ENCODE data around the gene PTPRT. TPM values are rescaled to one million over a fixed set of nuclear protein-coding genes. Genes with fewer than 3 reads are reported as not detected.

Gene PTPRT
- polyA plus RNA-seq, 1 experiment, result not detected

GRCh38 chr20:42652266-42652665, 537.4 kb downstream of the PTPRT start:
- CTCF ChIA-PET, result no interaction called here
- Histone ChIP-seq H3K4me3 (ENCODE audit: low read depth, low read length) (no peak overlapping the region), H3K36me3 (ENCODE audit: control insufficient read depth, insufficient read depth, low read length) (no peaks in the 10 kb centered on the region), H3K27me3 (ENCODE audit: control insufficient read depth, insufficient read depth, low read length) (no peaks in the 10 kb centered on the region)
- no peak for TF ChIP-seq CTCF (IDR thresholded peaks at IDR 0.05; ENCODE audit: insufficient read depth, low read depth, low read length)
- no peak for DNase-seq (ENCODE audit: low read depth)
- POLR2A ChIA-PET, result no interaction called here

GRCh38 chr20:42650191-42650746, 539.4 kb downstream of the PTPRT start:
- no peak overlapping the region for H3K4me3 ChIP-seq (ENCODE audit: low read depth, low read length)
- POLR2A ChIA-PET, result no interaction called here
- TF ChIP-seq CTCF (IDR thresholded peaks at IDR 0.05; ENCODE audit: insufficient read depth, low read depth, low read length), result no peak
- no peaks in the 10 kb centered on the region for H3K27me3 ChIP-seq (ENCODE audit: control insufficient read depth, insufficient read depth, low read length)
- no peak for DNase-seq (ENCODE audit: low read depth)
- H3K36me3 ChIP-seq (ENCODE audit: control insufficient read depth, insufficient read depth, low read length), result no peaks in the 10 kb centered on the region
- CTCF ChIA-PET, result interaction anchor here (0.6 kb wide), 1 partner anchor 23 kb away, joined by 4 read pairs; no protein-coding TSS in a partner anchor

DNA sequence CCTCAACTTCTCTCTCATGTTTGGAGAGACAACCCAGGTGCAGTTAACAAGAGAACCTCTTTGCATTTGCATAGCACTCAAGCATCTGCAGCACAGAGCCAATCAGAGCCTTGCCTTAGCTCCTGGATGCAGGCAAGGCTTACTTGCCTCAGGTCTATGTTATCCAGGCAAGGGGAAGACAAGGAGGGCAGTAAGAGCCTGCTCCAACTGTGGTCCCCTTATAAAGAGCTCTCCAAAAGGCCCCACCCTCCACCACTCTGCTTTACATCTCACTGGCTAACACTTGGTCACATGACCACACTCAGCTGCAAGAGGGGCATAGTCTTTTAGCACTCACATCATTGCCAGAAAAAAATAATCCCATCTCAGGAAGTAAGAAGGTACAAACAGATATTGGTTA, 540.0 kb downstream of the PTPRT start:
- POLR2A ChIA-PET, result no interaction called here
- no peak overlapping the region for H3K4me3 ChIP-seq (ENCODE audit: low read depth, low read length)
- DNase-seq (ENCODE audit: low read depth), result no peak
- CTCF ChIA-PET, result interaction anchor here (0.6 kb wide), 1 partner anchor 22 kb away, joined by 4 read pairs; no protein-coding TSS in a partner anchor
- no peak for TF ChIP-seq CTCF (IDR thresholded peaks at IDR 0.05; ENCODE audit: insufficient read depth, low read depth, low read length)
- no peaks in the 10 kb centered on the region for H3K36me3 ChIP-seq (ENCODE audit: control insufficient read depth, insufficient read depth, low read length)
- no peaks in the 10 kb centered on the region for H3K27me3 ChIP-seq (ENCODE audit: control insufficient read depth, insufficient read depth, low read length)

DNA sequence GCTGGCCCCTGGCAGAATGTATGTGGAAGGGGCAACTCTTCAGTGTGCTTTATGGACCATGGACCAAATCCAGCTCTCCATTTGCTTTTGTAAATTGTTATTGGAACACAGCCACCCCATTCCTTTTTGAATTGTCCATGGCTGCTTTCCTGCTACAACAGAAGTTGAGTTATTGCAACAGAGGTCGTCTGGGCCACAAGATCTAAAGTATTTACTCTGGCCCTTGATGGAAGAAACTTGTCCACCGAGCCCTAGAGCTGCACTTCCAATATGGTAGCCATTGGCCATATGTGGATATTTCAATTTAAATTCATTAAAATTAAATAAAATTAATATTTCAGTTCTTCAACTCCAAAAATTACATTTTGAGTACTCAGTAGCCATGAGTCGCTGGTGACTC, 543.5 kb downstream of the PTPRT start:
- CTCF ChIA-PET, result no interaction called here
- no peak for TF ChIP-seq CTCF (IDR thresholded peaks at IDR 0.05; ENCODE audit: insufficient read depth, low read depth, low read length)

DNA sequence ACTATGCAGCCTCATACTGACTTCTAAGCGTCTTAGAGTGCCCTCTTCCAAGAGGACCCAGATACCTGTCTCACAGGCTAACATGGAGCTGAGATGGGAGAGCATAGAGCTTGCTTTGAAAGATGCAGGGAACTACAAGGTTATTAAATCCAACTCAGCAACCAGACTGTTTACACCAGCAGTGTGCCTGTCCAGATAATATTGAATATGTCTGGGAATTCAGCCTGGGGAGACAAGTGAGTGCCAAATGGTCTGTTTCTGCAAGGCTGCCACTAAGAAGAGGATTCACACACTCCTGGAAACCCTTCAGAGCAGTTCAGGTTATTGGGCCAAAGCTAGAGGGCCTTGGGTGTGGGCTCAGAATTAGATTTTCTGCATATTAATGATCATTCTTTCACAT, 547.8 kb downstream of the PTPRT start:
- ChIA-PET POLR2A (no interaction called here), CTCF (no interaction called here)
- Histone ChIP-seq H3K27me3 (ENCODE audit: control insufficient read depth, insufficient read depth, low read length) (no peaks in the 10 kb centered on the region), H3K4me3 (ENCODE audit: low read depth, low read length) (no peak overlapping the region), H3K36me3 (ENCODE audit: control insufficient read depth, insufficient read depth, low read length) (no peaks in the 10 kb centered on the region)
- no peak for DNase-seq (ENCODE audit: low read depth)
- no peak for TF ChIP-seq CTCF (IDR thresholded peaks at IDR 0.05; ENCODE audit: insufficient read depth, low read depth, low read length)

More for the DNA sequence above, 543.5 kb downstream of the PTPRT start:
- DNase-seq (ENCODE audit: low read depth), result no peak
- POLR2A ChIA-PET, result no interaction called here
- H3K27me3 ChIP-seq (ENCODE audit: control insufficient read depth, insufficient read depth, low read length), result no peaks in the 10 kb centered on the region
- no peak overlapping the region for H3K4me3 ChIP-seq (ENCODE audit: low read depth, low read length)
- H3K36me3 ChIP-seq (ENCODE audit: control insufficient read depth, insufficient read depth, low read length), result no peaks in the 10 kb centered on the region

All from BJ (cell line).